ENCODE measurements around the gene P2RY4. TPM values are rescaled to one million over a fixed set of nuclear protein-coding genes. Genes with fewer than 3 reads are reported as not detected.
"Not testable (repeated sequence)": the region's sequence is repeated elsewhere in the genome, so short reads cannot be mapped to it uniquely, and the experiment has no call there.

P2RY4 gene
- total RNA-seq, 6 donors from 2014 or later, result 0.30 to 1.1 (median 0.64) TPM; not detected in 2

GRCh38 chrX:70234355-70234754 lies 25.6 kb downstream of the P2RY4 start, which contains the start of gene AWAT1:
Gene AWAT1 (plus strand): TSS chrX:70234655. CDS start chrX:70234696, 41 bp downstream.
- H3K27me3 ChIP-seq, result no peaks in the 10 kb centered on the region
- ATAC-seq (ENCODE audit: low FRiP score in 2 of 2), result no peak
- no peak within 1 kb of the TSS for H3K4me3 ChIP-seq
- TF ChIP-seq CTCF (IDR thresholded peaks at IDR 0.05) (no peak), POLR2A (IDR thresholded peaks at IDR 0.05) (no peak), EP300 (IDR thresholded peaks at IDR 0.05) (no peak), POLR2AphosphoS5 (IDR thresholded peaks at IDR 0.05) (no peak)
- WGBS, 2 donors, result 59 to 94% methylated on average over 2 to 3 of the region's 3 CpGs
- no peaks in the 10 kb centered on the region for H3K4me1 ChIP-seq
- DNase-seq, result no peak
- no peaks in the 10 kb centered on the region for H3K36me3 ChIP-seq
- no peaks in the 10 kb centered on the region for H3K9me3 ChIP-seq
- no peak within 1 kb of the TSS for H3K27ac ChIP-seq

- no peak for ATAC-seq (ENCODE audit: low FRiP score in 2 of 2)
- Histone ChIP-seq H3K27ac (no peak overlapping the region), H3K36me3 (no peaks in the 10 kb centered on the region), H3K4me3 (no peak overlapping the region), H3K27me3 (no peaks in the 10 kb centered on the region), H3K4me1 (no peaks in the 10 kb centered on the region), H3K9me3 (no peaks in the 10 kb centered on the region)
- WGBS, 2 donors, result 29 to 58% methylated on average over 4 of the region's 4 CpGs
- no peak for DNase-seq
- TF ChIP-seq POLR2AphosphoS5 (IDR thresholded peaks at IDR 0.05), result no peak
- no peak for TF ChIP-seq POLR2A (IDR thresholded peaks at IDR 0.05)
- no peak for TF ChIP-seq CTCF (IDR thresholded peaks at IDR 0.05)
- no peak for TF ChIP-seq EP300 (IDR thresholded peaks at IDR 0.05)
Measured at GRCh38 chrX:70231666-70232065, 28.3 kb downstream of the P2RY4 start.

GRCh38 chrX:70226687-70227086 lies 33.3 kb downstream of the P2RY4 start:
- no peaks in the 10 kb centered on the region for H3K36me3 ChIP-seq
- H3K27me3 ChIP-seq, result no peaks in the 10 kb centered on the region
- TF ChIP-seq POLR2A (IDR thresholded peaks at IDR 0.05), result no peak
- TF ChIP-seq CTCF (IDR thresholded peaks at IDR 0.05), result no peak
- no peak for TF ChIP-seq EP300 (IDR thresholded peaks at IDR 0.05)
- H3K27ac ChIP-seq, result no peak overlapping the region
- 73 to 88% methylated on average over 2 of the region's 2 CpGs for WGBS, 2 donors
- DNase-seq (no peak), ATAC-seq (ENCODE audit: low FRiP score in 2 of 2) (no peak)
- H3K9me3 ChIP-seq, result no peaks in the 10 kb centered on the region
- H3K4me3 ChIP-seq, result no peak overlapping the region
- no peaks in the 10 kb centered on the region for H3K4me1 ChIP-seq

- ATAC-seq (ENCODE audit: low FRiP score in 2 of 2) (no peak), DNase-seq (no peak)
- Histone ChIP-seq H3K36me3 (no peaks in the 10 kb centered on the region), H3K4me3 (no peak overlapping the region), H3K27me3 (no peaks in the 10 kb centered on the region), H3K4me1 (no peaks in the 10 kb centered on the region), H3K27ac (no peak overlapping the region), H3K9me3 (no peaks in the 10 kb centered on the region)
- TF ChIP-seq POLR2AphosphoS5 (IDR thresholded peaks at IDR 0.05), result no peak
- TF ChIP-seq EP300 (IDR thresholded peaks at IDR 0.05), result no peak
- TF ChIP-seq CTCF (IDR thresholded peaks at IDR 0.05), result no peak
- no peak for TF ChIP-seq POLR2A (IDR thresholded peaks at IDR 0.05)
Measured at GRCh38 chrX:70226048-70226447, 34.0 kb downstream of the P2RY4 start.

- no peak for DNase-seq
- TF ChIP-seq POLR2A (IDR thresholded peaks at IDR 0.05), result no peak
- no peak for TF ChIP-seq CTCF (IDR thresholded peaks at IDR 0.05)
- no peak for TF ChIP-seq POLR2AphosphoS5 (IDR thresholded peaks at IDR 0.05)
- TF ChIP-seq EP300 (IDR thresholded peaks at IDR 0.05), result no peak
- 79 to 90% methylated on average over 3 to 5 of the region's 5 CpGs for WGBS, 2 donors
Measured at GRCh38 chrX:70219938-70220764, 39.9 kb downstream of the P2RY4 start.

GRCh38 chrX:70209570-70209969 lies 50.4 kb downstream of the P2RY4 start:
- ATAC-seq (ENCODE audit: low FRiP score in 2 of 2); H3K4me3 ChIP-seq; H3K36me3 ChIP-seq; DNase-seq; H3K9me3 ChIP-seq; H3K27me3 ChIP-seq; H3K4me1 ChIP-seq; H3K27ac ChIP-seq: not testable (repeated sequence)
- 62 to 70% methylated on average over 6 of the region's 6 CpGs for WGBS, 2 donors

More at GRCh38 chrX:70219938-70220764, 39.9 kb downstream of the P2RY4 start:
- H3K27me3 ChIP-seq, result no peaks in the 10 kb centered on the region
- H3K9me3 ChIP-seq, result no peaks in the 10 kb centered on the region
- no peaks in the 10 kb centered on the region for H3K4me1 ChIP-seq
- no peak overlapping the region for H3K27ac ChIP-seq
- peak in 1 of 2 donors; percentile 94 for ATAC-seq (ENCODE audit: low FRiP score in 2 of 2)
- H3K4me3 ChIP-seq, result no peak overlapping the region
- no peaks in the 10 kb centered on the region for H3K36me3 ChIP-seq
